T-helper 2 cell treated with Interferon-gamma antibody and Interleukin-4, amounts not matched to agents 100 ng/mL and 5 ng/mL, for 36 hours (primary cell): ENCODE results near the gene MTPN. TPM values are rescaled to one million over a fixed set of nuclear protein-coding genes. Genes with fewer than 3 reads are reported as not detected.

Experiments used
- intact Hi-C: fragments of 100-400 bp; cut with micrococcal nuclease; formaldehyde crosslinking; loops from one replicate; pipeline ENCODE4 v1.15.1; 2023
- total RNA-seq: library from RNA; stranded (reverse); gene quantifications from 2 replicates; pipeline ENCODE4 v1.2.3, GENCODE V29; 2022

MTPN gene
- total RNA-seq, 1 donor from 2014 or later, result 129 TPM

- intact Hi-C loops, result no loop called here
Measured at GRCh38 chr7:135990258-135990657, 13.1 kb upstream of the MTPN start.

DNA sequence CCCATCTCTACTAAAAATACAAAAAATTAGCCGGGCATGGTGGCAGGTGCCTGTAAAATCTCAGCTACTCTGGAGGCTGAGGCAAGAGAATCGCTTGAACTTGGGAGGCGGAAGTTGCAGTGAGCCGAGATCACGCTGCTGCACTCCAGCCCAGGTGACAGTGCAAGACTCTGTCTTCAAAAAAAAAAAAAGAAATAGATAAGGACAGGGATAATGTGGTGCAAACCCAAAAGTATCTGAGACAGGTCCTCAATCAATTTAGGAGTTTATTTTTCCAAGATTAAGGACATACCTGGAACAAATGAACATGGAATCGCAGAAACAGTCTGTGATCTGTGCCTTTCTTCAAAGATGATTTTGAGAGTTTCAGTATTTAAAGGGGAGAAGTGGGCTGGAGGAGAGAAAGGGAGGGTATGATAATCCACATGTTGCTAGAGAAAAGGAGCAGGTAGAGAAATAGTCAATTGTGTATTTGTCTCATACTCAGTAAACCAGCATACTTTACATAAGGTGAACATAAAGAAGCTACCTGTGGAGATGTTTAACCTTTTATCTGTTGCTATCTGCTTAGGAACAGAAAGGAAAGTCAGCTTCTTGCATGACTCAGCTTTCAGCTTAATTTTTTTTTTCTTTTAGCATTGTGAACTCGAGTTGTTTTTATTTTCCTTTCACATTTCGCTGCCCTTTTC is 4.9 kb upstream of the MTPN start:
- intact Hi-C loops, result loop anchor here (1.0 to 2.0 kb wide), 2 partner anchors 12 to 27 kb away; no protein-coding TSS in a partner anchor

DNA sequence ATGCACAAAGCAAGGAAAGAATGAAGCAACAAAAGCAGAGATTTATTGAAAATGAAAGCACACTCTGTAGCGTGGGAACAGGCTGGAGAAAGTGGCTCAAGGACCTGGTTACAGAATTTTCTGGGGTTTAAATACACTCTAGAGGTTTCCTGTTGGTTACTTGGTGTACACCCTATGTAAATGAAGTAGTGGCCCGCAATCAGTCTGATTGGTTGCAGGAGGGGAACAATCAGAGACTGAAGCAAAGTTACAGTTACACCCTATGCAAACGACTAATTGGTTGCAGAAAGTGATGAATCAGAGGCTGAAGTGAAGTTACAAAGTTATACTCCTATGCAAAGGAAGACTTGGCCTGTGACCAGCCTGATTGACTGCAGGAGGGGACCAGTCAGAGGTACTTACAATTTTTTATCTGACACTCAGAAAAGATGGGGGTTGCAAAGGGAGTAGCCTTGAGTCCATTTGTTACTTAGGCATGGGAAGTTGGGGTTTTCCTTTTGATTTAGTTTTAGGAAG is 3.6 kb upstream of the MTPN start:
- intact Hi-C loops, result loop anchor here (1.0 kb wide), 1 partner anchor 14 kb away; no protein-coding TSS in a partner anchor

GRCh38 chr7:135980012-135980551 is 2.9 kb upstream of the MTPN start:
- intact Hi-C loops, result no loop called here

DNA sequence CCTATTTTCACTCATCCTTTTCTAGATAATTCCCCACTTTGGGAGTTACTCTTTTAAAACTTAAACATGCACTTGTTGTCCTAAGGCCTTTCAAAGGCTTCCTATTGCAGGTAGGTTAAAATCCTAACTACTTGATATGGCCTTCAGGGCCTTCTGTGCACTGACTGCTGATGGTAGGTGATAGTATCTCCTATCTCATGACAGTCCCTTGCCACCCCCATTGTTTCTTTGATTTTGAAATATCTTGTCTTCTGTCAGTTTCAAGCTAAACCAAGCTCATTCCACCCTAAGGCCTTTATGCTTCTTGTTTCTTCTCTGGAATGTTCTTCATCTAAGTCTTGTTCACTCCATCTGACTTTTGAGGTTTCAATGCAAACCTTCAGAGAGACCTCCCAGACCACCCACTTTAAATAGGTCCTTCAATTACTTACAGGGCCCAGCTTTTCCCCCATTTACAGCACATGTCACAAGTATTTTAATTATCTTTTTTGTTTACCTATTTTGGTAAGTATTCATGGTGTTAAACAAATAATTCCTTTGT is 2.4 kb upstream of the MTPN start:
- intact Hi-C loops, result loop anchor here (5.0 to 10.0 kb wide), 3 partner anchors 767 to 1335 kb away; partner anchors contain the start of genes BPGM, TMEM140 and WDR91

- intact Hi-C loops, result loop anchor here (5.0 to 10.0 kb wide), 3 partner anchors 766 to 1334 kb away; partner anchors contain the start of genes BPGM, TMEM140 and WDR91
Measured at GRCh38 chr7:135978624-135979023, 1.5 kb upstream of the MTPN start.

DNA sequence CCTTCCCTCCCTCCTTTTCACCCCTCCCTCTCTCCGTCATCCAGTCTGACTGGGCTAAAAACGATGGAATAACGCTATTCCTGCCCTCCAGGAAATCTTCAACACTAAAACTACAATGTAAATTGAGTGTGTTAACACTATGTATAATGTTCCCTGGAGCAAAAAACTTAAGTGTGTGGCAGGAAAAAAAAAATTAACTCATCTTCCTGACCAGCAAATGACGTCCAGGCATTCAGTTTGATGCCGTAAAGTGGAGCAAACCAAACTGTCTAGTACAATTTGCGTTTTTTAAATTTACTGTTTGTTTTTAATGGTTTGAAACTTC is 545 bp upstream of the MTPN start:
- intact Hi-C loops, result loop anchor here (1.0 to 10.0 kb wide), 7 partner anchors 315 to 1660 kb away; partner anchors contain the start of genes BPGM, CNOT4, NUP205 and STMP1

DNA sequence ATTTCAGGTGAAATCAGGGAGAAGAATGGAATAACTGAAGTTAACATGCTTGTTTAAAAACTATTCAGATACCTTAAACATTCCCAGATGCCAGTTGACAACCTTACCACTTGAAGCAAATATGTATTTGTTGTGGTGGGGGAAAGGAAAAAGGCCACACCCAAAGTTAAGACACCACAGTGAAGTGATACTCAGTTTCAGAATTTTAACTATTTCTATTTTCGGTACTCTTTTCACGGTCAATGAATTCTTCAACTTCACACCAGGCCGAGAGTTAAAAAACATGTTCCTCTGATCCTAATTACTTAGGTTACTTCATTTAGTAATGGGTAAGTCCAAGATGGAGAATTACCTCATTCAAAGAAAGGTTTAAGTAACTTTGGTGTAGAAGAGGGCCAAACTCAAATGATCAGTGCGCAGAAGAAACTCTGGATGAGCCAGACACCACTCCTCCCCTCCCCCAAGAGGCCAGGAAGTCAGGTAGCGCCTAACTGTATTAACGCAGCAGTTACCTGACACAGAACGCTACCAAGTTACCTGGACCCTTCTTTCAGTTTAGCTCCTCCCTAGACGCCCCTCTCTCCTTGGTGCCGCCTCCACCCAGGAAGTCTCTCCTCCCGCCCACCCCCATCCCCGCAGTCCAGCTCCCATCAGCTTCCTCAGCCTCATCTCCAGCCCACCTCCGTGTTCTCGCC is 700 bp downstream of the MTPN start:
- intact Hi-C loops, result loop anchor here (1.0 to 10.0 kb wide), 7 partner anchors 314 to 1659 kb away; partner anchors contain the start of genes BPGM, CNOT4, NUP205 and STMP1

DNA sequence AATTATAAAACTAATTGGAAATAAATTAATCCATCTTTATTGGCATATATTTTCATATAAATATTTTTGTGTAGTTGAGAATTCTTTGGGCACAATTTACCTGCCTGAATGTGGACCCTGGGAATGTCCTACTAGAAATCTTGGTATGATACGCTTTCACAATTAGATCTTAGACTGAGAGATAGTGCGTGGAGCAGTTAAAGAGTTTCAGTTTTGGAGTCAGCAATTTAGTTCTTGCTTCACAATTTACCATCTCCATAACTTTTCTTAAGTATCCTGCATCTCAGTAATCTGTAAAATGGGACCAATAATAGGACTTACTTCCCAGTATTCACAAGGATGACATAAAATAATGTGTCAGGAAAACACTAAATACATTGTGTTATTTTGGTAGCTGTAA is 2.0 kb downstream of the MTPN start:
- intact Hi-C loops, result loop anchor here (5.0 to 10.0 kb wide), 3 partner anchors 763 to 1330 kb away; partner anchors contain the start of genes BPGM, TMEM140 and WDR91

DNA sequence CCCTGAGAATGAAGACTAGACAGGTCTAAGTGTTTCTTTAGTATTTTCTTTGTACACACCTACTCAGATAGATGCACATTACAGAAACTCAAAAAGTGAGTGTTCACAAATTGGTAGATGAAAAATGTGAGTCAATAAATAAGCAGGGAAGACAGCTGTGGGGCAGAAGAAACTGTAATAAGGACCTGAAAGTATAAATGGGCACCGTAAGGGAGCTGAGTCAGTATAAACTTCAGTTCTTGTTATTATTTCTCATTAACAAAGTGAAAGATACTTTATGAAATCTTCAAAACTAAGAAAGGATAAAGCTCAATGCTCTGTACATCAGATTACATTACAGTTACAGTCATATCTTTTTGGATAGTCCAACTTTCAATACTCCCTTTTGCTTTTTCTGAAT is 2.5 kb downstream of the MTPN start:
- intact Hi-C loops, result loop anchor here (5.0 to 10.0 kb wide), 3 partner anchors 762 to 1330 kb away; partner anchors contain the start of genes BPGM, TMEM140 and WDR91

GRCh38 chr7:135971366-135971725 is 5.8 kb downstream of the MTPN start:
- intact Hi-C loops, result loop anchor here (10.0 kb wide), 1 partner anchor 1327 kb away; the partner anchor contains the start of gene BPGM

GRCh38 chr7:135970682-135971365 is 6.3 kb downstream of the MTPN start:
- intact Hi-C loops, result loop anchor here (10.0 kb wide), 1 partner anchor 1326 kb away; the partner anchor contains the start of gene BPGM

GRCh38 chr7:135970045-135970444 is 7.1 kb downstream of the MTPN start:
- intact Hi-C loops, result loop anchor here (10.0 kb wide), 1 partner anchor 1325 kb away; the partner anchor contains the start of gene BPGM

DNA sequence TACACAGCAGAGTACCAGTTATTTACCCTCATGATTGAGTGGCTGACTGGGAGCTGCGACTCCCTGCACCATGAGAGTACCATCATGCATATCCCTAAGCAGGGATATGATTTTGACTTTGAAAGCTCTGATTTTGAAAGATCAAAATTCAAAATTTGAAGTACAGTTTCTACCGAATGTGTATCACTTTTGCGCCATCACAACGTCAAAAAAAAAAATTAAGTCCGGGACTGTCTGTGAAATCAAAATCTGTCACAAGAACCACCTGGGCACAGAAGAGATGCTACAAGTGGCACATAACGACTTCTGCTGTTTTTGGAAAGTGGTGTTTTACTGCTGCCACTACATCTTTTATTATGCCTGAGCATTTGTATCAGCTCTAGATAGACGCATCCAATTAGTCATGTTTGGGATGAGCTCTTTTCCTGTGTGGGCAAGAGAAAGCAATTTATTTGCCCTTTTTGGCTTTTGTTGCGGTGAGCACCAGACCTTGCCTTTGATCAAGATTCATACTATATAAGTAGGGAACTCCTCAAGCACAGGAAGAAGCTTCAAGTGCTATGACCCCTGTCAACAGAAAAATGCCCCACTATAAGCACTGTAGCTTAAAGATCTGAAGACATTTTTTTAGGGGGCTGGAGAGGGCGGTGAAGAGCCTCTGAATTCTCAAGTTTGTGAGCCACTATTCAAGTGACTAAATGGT is 10.7 kb downstream of the MTPN start:
- intact Hi-C loops, result no loop called here

- intact Hi-C loops, result no loop called here
Measured at GRCh38 chr7:135965602-135966001, 11.6 kb downstream of the MTPN start.

GRCh38 chr7:135964791-135965190 is 12.4 kb downstream of the MTPN start:
- intact Hi-C loops, result no loop called here

DNA sequence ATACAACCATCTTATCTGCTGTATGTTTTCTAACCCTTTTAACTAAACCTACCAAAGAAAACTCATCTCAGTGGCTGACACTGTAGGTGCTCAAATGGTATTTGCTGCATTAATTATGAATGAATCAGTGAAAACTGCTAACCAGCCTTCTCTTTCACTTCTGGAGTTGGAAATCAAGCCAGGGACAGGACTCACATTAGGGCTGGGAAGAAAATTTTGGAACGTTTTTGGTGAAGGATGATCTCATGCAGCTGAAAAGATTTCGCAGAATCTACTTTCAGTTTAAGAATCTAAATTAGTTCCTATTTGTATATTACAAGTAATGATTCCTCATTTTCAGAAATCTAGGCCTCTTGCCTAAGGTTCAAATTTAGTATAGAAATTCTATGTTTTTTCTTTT is 12.9 kb downstream of the MTPN start:
- intact Hi-C loops, result no loop called here

- intact Hi-C loops, result no loop called here
Measured at GRCh38 chr7:135962802-135963201, 14.4 kb downstream of the MTPN start.

DNA sequence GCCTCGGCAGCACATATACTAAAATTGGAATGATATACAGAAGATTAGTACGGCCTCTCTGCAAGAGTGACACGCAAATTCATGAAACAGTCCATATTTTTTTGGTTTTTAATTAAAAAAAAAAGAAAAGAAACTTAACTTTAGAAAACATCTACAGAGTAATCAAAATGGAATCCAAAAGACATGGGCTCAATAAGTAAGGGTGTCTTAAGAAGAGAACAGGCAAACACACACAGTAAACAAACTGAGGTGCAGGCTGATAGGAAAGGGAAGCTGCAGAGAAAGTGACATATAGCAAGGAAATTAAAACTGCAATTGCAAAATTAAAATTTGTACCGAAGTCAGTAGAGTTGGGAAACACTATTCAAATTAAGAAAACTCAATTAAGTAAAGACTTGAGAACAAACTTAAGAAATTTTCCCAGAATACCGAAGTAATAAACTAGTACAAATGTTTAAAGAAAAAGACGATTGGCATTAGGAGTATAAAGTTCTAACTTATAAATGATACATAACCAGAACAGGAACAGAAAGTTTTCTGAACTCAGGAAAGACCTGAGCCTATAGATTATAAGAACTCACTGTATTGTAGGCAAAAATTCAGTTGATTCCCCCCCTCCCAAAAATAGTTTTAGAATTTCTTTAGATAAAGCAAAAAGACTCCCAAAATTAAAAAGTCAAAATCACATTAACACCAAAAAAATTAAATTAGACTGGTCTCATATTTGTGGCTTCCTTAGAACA is 16.3 kb downstream of the MTPN start:
- intact Hi-C loops, result no loop called here
